ENCODE results near the gene IQSEC1.

The IQSEC1 gene

GRCh38 chr3:12954180-12954579 is 119.0 kb downstream of the IQSEC1 start:
- no peak for DNase-seq (ENCODE audit: low read depth)

- DNase-seq (ENCODE audit: low read depth), result no peak
These were observed 119.8 kb downstream of the IQSEC1 start for GRCh38 chr3:12953201-12953995.

GRCh38 chr3:12952343-12953200 is 120.7 kb downstream of the IQSEC1 start:
- no peak for DNase-seq (ENCODE audit: low read depth)

- DNase-seq (ENCODE audit: low read depth), result peak; percentile 36
These were observed 124.1 kb downstream of the IQSEC1 start for GRCh38 chr3:12948891-12949711.

GRCh38 chr3:12948371-12948770 is 124.9 kb downstream of the IQSEC1 start:
- no peak for DNase-seq (ENCODE audit: low read depth)

- DNase-seq (ENCODE audit: low read depth), result no peak
These were observed 125.5 kb downstream of the IQSEC1 start for GRCh38 chr3:12947504-12948369.

GRCh38 chr3:12946649-12947316 is 126.4 kb downstream of the IQSEC1 start:
- no peak for DNase-seq (ENCODE audit: low read depth)

- no peak for DNase-seq (ENCODE audit: low read depth)
These were observed 127.0 kb downstream of the IQSEC1 start for GRCh38 chr3:12946251-12946648.

- no peak for DNase-seq (ENCODE audit: low read depth)
These were observed 128.4 kb downstream of the IQSEC1 start for GRCh38 chr3:12944849-12945248.

- DNase-seq (ENCODE audit: low read depth), result no peak
These were observed 128.8 kb downstream of the IQSEC1 start for GRCh38 chr3:12944413-12944812.

GRCh38 chr3:12943124-12944021 is 129.9 kb downstream of the IQSEC1 start:
- no peak for DNase-seq (ENCODE audit: low read depth)

GRCh38 chr3:12941495-12942023 is 131.7 kb downstream of the IQSEC1 start:
- DNase-seq (ENCODE audit: low read depth), result no peak

GRCh38 chr3:12940854-12941253 is 132.4 kb downstream of the IQSEC1 start:
- no peak for DNase-seq (ENCODE audit: low read depth)

- DNase-seq (ENCODE audit: low read depth), result no peak
These were observed 134.1 kb downstream of the IQSEC1 start for GRCh38 chr3:12939137-12939536.

- no peak for DNase-seq (ENCODE audit: low read depth)
These were observed 134.9 kb downstream of the IQSEC1 start for GRCh38 chr3:12938258-12938711.

- DNase-seq (ENCODE audit: low read depth), result no peak
These were observed 137.1 kb downstream of the IQSEC1 start for GRCh38 chr3:12935861-12936830.

- DNase-seq (ENCODE audit: low read depth), result no peak
These were observed 138.0 kb downstream of the IQSEC1 start for GRCh38 chr3:12935023-12935860.

Data from stimulated activated CD4-positive, alpha-beta T cell treated with anti-CD3 and anti-CD28 coated beads, Interleukin-2, amount 100 ng/mL, for 4 hours (primary cell).